IMR-90 (cell line): Measurements from ENCODE around the gene AHSA1. TPM values are rescaled to one million over a fixed set of nuclear protein-coding genes. Genes with fewer than 3 reads are reported as not detected.
"Not testable (repeated sequence)": the region's sequence is repeated elsewhere in the genome, so short reads cannot be mapped to it uniquely, and the experiment has no call there.

Source experiments
- ATAC-seq: fragments of 200-7000 bp; cut with Tn5 transposase; 2 replicates; pipeline ENCODE4 v1.9.1; 2020; ENCODE audit warnings: low read depth, mild to moderate bottlenecking, moderate library complexity
- BruUV-seq: library from RNA; stranded (reverse); fragments of 400-500 nt; replicated peaks from 2 replicates; lab custom pipeline; 2021; lab: Mats Ljungman, UMichigan
- CTCF ChIA-PET: fragments of 300-600 bp; formaldehyde crosslinking; extraction: SDS; loops from one replicate; lab custom pipeline; 2021; ENCODE audit warnings: antibody characterized with exemption; lab: Yijun Ruan, JAX
- POLR2A ChIA-PET: fragments of 300-600 bp; sonication (Branson Sonifier 250); formaldehyde crosslinking; loops from one replicate; lab custom pipeline; 2022; ENCODE audit warnings: antibody characterized with exemption; ENCODE audit not compliant: unreplicated experiment; lab: Charles Lee
- DNase-seq: peaks from one replicate; pipeline ENCODE4 v3.0.0; 2013
- H2AFZ ChIP-seq: replicated peaks from 2 replicates; pipeline ENCODE3; 2013; ENCODE audit warnings: low read length, mild to moderate bottlenecking; ENCODE audit not compliant: poor library complexity
- H2AK5ac ChIP-seq: 2 replicates; pipeline ENCODE4 v1.6.1; 2013; ENCODE audit warnings: low read depth, low read length, inconsistent platforms
- H2AK9ac ChIP-seq: replicated peaks from 2 replicates; pipeline ENCODE3; 2013; ENCODE audit warnings: mild to moderate bottlenecking, low read depth, low read length, moderate library complexity; ENCODE audit not compliant: poor library complexity
- H2BK120ac ChIP-seq: 2 replicates; pipeline ENCODE4 v1.6.1; 2013; ENCODE audit warnings: low read depth, low read length, inconsistent platforms
- H2BK15ac ChIP-seq: 3 replicates; pipeline ENCODE4 v1.6.1; 2013; ENCODE audit warnings: low read depth, low read length, inconsistent platforms
- H2BK20ac ChIP-seq: 2 replicates; pipeline ENCODE4 v1.6.1; 2013; ENCODE audit warnings: low read depth, mild to moderate bottlenecking, inconsistent platforms, low read length, moderate library complexity
- H2BK5ac ChIP-seq: 2 replicates; pipeline ENCODE4 v1.6.1; 2013; ENCODE audit warnings: mild to moderate bottlenecking, low read depth, low read length, inconsistent platforms; ENCODE audit not compliant: poor library complexity, severe bottlenecking
- H3K14ac ChIP-seq: replicated peaks from 2 replicates; pipeline ENCODE4 v1.6.1; 2013; ENCODE audit warnings: low read depth, low read length, inconsistent platforms
- H3K18ac ChIP-seq: 2 replicates; pipeline ENCODE4 v1.6.1; 2013; ENCODE audit warnings: low read depth, low read length, control low read depth
- H3K23ac ChIP-seq: 2 replicates; pipeline ENCODE4 v1.6.1; 2013; ENCODE audit warnings: low read depth, low read length, inconsistent platforms
- H3K27ac ChIP-seq: 2 replicates; pipeline ENCODE4 v1.5.1; 2013; ENCODE audit warnings: mild to moderate bottlenecking, control low read depth, low read length; ENCODE audit not compliant: insufficient read depth
- H3K27me3 ChIP-seq: 2 replicates; pipeline ENCODE4 v1.6.1; 2013; ENCODE audit warnings: low read length; ENCODE audit not compliant: control insufficient read depth, insufficient read depth
- H3K36me3 ChIP-seq: 2 replicates; pipeline ENCODE4 v1.6.1; 2013; ENCODE audit warnings: low read length, mixed read lengths; ENCODE audit not compliant: control insufficient read depth, insufficient read depth
- H3K4ac ChIP-seq: 2 replicates; pipeline ENCODE4 v1.6.1; 2013; ENCODE audit warnings: low read depth, low read length, inconsistent platforms
- H3K4me1 ChIP-seq: 2 replicates; pipeline ENCODE4 v1.6.1; 2013; ENCODE audit warnings: low read length, mixed read lengths; ENCODE audit not compliant: control insufficient read depth, insufficient read depth
- H3K4me2 ChIP-seq: 2 replicates; pipeline ENCODE4 v1.6.1; 2013; ENCODE audit warnings: low read depth, mild to moderate bottlenecking, control low read depth, low read length, moderate library complexity
- H3K4me3 ChIP-seq: 2 replicates; pipeline ENCODE4 v1.5.1; 2013; ENCODE audit warnings: low read depth, mild to moderate bottlenecking, control low read depth, low read length, moderate library complexity; ENCODE audit not compliant: insufficient read depth
- H3K56ac ChIP-seq: 2 replicates; pipeline ENCODE4 v1.6.1; 2013; ENCODE audit warnings: low read length, inconsistent platforms; ENCODE audit not compliant: insufficient read depth; ENCODE audit errors: extremely low read depth
- H3K79me1 ChIP-seq, 2 experiments: 2 replicates each; pipeline ENCODE4 v1.6.1; 2013; ENCODE audit warnings: low read length in 2 of 2, inconsistent platforms in 1 of 2, low read depth in 1 of 2
- H3K9ac ChIP-seq: 2 replicates; pipeline ENCODE4 v1.6.1; 2013; ENCODE audit warnings: low read depth, low read length, control low read depth
- H3K9me1 ChIP-seq: 2 replicates; pipeline ENCODE4 v1.6.1; 2013; ENCODE audit warnings: low read length, inconsistent platforms; ENCODE audit not compliant: insufficient read depth
- H3K9me3 ChIP-seq: 2 replicates; pipeline ENCODE4 v1.6.1; 2013; ENCODE audit warnings: low read length; ENCODE audit not compliant: control insufficient read depth, insufficient read depth
- H4K20me1 ChIP-seq: 2 replicates; pipeline ENCODE4 v1.6.1; 2013; ENCODE audit warnings: low read length, inconsistent platforms; ENCODE audit not compliant: insufficient read depth
- H4K5ac ChIP-seq: 2 replicates; pipeline ENCODE4 v1.6.1; 2013; ENCODE audit warnings: mild to moderate bottlenecking, low read depth, low read length, control low read depth
- H4K8ac ChIP-seq, 2 experiments: 2 replicates each; pipeline ENCODE4 v1.6.1; 2013; ENCODE audit warnings: low read depth in 2 of 2, low read length in 2 of 2, control low read depth in 1 of 2, inconsistent platforms in 1 of 2
- H4K91ac ChIP-seq: 2 replicates; pipeline ENCODE4 v1.6.1; 2013; ENCODE audit warnings: low read depth, low read length, inconsistent platforms; ENCODE audit not compliant: insufficient read depth
- BHLHE40 ChIP-seq: fragments of 150-350 bp; IDR thresholded peaks from 2 replicates; pipeline ENCODE4 v1.6.1; 2016; ENCODE audit warnings: mild to moderate bottlenecking, low read depth, low read length
- MAFK ChIP-seq: IDR thresholded peaks from 2 replicates; pipeline ENCODE4 v1.6.1; 2012; ENCODE audit warnings: low read depth, low read length, improper control_type of control experiment
- POLR2A ChIP-seq: IDR thresholded peaks from 2 replicates; pipeline ENCODE4 v1.6.1; 2012; ENCODE audit warnings: mild to moderate bottlenecking, low read depth, low read length
- WGBS, 2 experiments: methylation state at CpG; one replicate each; pipeline versions ENCODE4 v1.1.5 to v1.1.7; 2013; ENCODE audit warnings: missing lambda C conversion rate in 2 of 2; ENCODE audit not compliant: insufficient read length in 1 of 2; ENCODE audit errors: extremely low coverage in 2 of 2; 5-methylcytosine and 5-hydroxymethylcytosine counted together
- dilution Hi-C: fragments of 300-500 bp; cut with HindIII; formaldehyde crosslinking; loops from one replicate; pipeline ENCODE4 v1.14.3; 2018; ENCODE audit warnings: low sequenced_read_pairs; ENCODE audit not compliant: unreplicated experiment
- in situ Hi-C: fragments of 300-500 bp; cut with MboI; formaldehyde crosslinking; loops from 3 replicates; pipeline ENCODE4 v1.14.3; 2019; ENCODE audit warnings: low sequenced_read_pairs, inconsistent platforms, mixed read lengths
- intact Hi-C: fragments of 100-400 bp; cut with micrococcal nuclease; formaldehyde crosslinking; loops from 2 replicates; pipeline ENCODE4 v1.10.0; 2022
- polyA plus RNA-seq, 3 experiments: library from polyadenylated mRNA; depleted of rRNA; stranded (reverse); fragments of >200 nt; gene quantifications; 2 replicates each; pipeline ENCODE4 v1.2.3, GENCODE V29; 2012; ENCODE audit warnings: low replicate concordance in 1 of 3
- total RNA-seq: library from RNA; depleted of rRNA; stranded (reverse); fragments of >200 nt; gene quantifications from 2 replicates; pipeline ENCODE4 v1.2.3, GENCODE V29; 2012
- TF ChIP-seq, protein P1 (sequence below): fragments of 150-350 bp; IDR thresholded peaks from 2 replicates; pipeline ENCODE4 v1.6.1; 2017; ENCODE audit warnings: mild to moderate bottlenecking, antibody characterized with exemption, low read length, low read depth
- TF ChIP-seq, protein P2 (sequence below): conservative IDR thresholded peaks from 2 replicates; pipeline ENCODE4 v1.5.1; 2012; ENCODE audit warnings: mild to moderate bottlenecking, low read depth, low read length, improper control_type of control experiment

AHSA1 gene
- total and polyA plus RNA-seq, 2 of the 4 experiments (the other 2 are of a cell fraction): 166 to 252 TPM

DNA sequence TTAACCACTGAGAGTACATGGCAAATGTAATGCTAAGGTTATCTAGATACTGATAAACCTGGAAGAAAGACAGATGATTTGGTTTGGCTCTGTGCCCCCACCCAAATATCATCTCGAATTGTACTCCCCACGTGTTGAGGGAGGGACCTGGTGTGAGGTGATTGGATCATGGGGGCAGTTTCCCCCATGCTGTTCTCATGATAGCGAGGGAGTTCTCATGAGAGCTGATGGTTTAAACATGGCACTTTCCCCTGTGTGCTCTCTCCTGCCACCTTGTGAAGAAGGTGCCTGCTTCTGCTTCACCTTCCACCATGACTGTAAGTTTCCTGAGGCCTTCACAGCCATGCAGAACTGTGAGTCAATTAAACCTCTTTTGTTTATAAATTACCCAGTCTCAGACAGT lies 48.8 kb upstream of the AHSA1 start:
- H4K8ac ChIP-seq: no peak overlapping the region
- H3K79me1 ChIP-seq: no peaks in the 10 kb centered on the region
- intact Hi-C loops: no loop called here
- no peak overlapping the region for H2BK15ac ChIP-seq
- DNase-seq (no peak), ATAC-seq (peak; percentile 37; the same call in 1 of the 2 replicates)
- POLR2A ChIA-PET: no interaction called here
- peaks cover 10% of the 10 kb centered on the region for H3K27me3 ChIP-seq
- WGBS, 2 experiments: no CpG with 5 or more reads among the region's 3 CpGs
- no peak overlapping the region for H2AK5ac ChIP-seq
- no peak overlapping the region for H2AFZ ChIP-seq
- no peak overlapping the region for H3K14ac ChIP-seq
- no peak overlapping the region for H3K56ac ChIP-seq
- H3K4me3 ChIP-seq: no peak overlapping the region
- H3K18ac ChIP-seq: no peak overlapping the region
- no peaks in the 10 kb centered on the region for H3K36me3 ChIP-seq
- CTCF ChIA-PET: no interaction called here
- H3K4me1 ChIP-seq: no peaks in the 10 kb centered on the region
- H4K91ac ChIP-seq: no peak overlapping the region
- H4K20me1 ChIP-seq: no peaks in the 10 kb centered on the region
- no peak overlapping the region for H3K4me2 ChIP-seq
- dilution Hi-C loops: no loop called here
- no peak overlapping the region for H2AK9ac ChIP-seq
- TF ChIP-seq, protein P1, sequence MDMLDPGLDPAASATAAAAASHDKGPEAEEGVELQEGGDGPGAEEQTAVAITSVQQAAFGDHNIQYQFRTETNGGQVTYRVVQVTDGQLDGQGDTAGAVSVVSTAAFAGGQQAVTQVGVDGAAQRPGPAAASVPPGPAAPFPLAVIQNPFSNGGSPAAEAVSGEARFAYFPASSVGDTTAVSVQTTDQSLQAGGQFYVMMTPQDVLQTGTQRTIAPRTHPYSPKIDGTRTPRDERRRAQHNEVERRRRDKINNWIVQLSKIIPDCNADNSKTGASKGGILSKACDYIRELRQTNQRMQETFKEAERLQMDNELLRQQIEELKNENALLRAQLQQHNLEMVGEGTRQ: no peak
- TF ChIP-seq, protein P2, sequence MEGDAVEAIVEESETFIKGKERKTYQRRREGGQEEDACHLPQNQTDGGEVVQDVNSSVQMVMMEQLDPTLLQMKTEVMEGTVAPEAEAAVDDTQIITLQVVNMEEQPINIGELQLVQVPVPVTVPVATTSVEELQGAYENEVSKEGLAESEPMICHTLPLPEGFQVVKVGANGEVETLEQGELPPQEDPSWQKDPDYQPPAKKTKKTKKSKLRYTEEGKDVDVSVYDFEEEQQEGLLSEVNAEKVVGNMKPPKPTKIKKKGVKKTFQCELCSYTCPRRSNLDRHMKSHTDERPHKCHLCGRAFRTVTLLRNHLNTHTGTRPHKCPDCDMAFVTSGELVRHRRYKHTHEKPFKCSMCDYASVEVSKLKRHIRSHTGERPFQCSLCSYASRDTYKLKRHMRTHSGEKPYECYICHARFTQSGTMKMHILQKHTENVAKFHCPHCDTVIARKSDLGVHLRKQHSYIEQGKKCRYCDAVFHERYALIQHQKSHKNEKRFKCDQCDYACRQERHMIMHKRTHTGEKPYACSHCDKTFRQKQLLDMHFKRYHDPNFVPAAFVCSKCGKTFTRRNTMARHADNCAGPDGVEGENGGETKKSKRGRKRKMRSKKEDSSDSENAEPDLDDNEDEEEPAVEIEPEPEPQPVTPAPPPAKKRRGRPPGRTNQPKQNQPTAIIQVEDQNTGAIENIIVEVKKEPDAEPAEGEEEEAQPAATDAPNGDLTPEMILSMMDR: peak; percentile 11; the same call in 1 of the 2 replicates
- TF ChIP-seq MAFK: no peak
- no peak for TF ChIP-seq BHLHE40
- TF ChIP-seq POLR2A: no peak
- H2BK5ac ChIP-seq: no peak overlapping the region
- no peaks in the 10 kb centered on the region for H3K9me3 ChIP-seq
- H3K27ac ChIP-seq: no peak overlapping the region
- H4K5ac ChIP-seq: no peak overlapping the region
- in situ Hi-C loops: no loop called here
- no peak overlapping the region for H3K23ac ChIP-seq
- no peak overlapping the region for H2BK120ac ChIP-seq
- H3K9me1 ChIP-seq: no peaks in the 10 kb centered on the region
- no peak overlapping the region for H2BK20ac ChIP-seq
- BruUV-seq: no TSS peak
- no peak overlapping the region for H3K9ac ChIP-seq
- H3K4ac ChIP-seq: no peak overlapping the region

DNA sequence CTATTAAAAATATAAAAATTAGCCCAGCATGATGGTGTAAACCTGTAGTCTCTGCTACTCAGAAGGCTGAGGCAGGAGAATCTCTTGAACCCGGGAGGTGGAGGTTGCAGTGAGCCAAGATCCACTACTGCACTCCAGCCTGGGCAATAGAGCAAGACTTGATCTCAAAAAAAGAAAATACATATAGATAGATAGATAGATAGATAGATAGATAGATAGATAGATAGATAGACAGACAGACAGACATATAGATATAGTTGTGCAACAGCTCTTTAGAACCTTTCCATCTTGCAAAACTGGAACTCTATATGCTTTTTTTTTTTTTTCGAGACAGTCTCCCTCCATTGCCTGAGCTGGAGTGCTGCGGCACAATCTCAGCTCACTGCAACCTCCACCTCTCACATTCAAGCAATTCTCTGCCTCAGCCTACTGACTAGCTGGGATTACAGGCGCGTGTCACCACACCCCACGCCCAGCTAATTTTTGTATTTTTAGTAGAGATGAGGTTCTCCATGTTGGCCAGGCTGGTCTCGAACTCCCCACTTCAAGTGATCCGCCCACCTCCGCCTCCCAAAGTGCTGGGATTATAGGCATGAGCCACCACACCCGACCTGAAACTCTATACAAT lies 42.4 kb upstream of the AHSA1 start:
- dilution Hi-C loops, in situ Hi-C loops: not testable (repeated sequence)

More for the DNA sequence above, 42.4 kb upstream of the AHSA1 start:
- H3K4me1 ChIP-seq, H4K20me1 ChIP-seq, H3K9me1 ChIP-seq, intact Hi-C loops, H3K18ac ChIP-seq, BruUV-seq, H4K5ac ChIP-seq, POLR2A ChIA-PET, H3K9me3 ChIP-seq, H2AK5ac ChIP-seq, ATAC-seq, H3K27ac ChIP-seq, H3K23ac ChIP-seq, H3K14ac ChIP-seq, H3K56ac ChIP-seq, H2BK20ac ChIP-seq, H3K27me3 ChIP-seq, H3K4me3 ChIP-seq, H3K79me1 ChIP-seq, H3K9ac ChIP-seq, H2AK9ac ChIP-seq, H4K8ac ChIP-seq, H2BK15ac ChIP-seq, H4K91ac ChIP-seq, H2BK120ac ChIP-seq, H3K36me3 ChIP-seq, H3K4me2 ChIP-seq, H3K4ac ChIP-seq, CTCF ChIA-PET, DNase-seq, H2BK5ac ChIP-seq, H2AFZ ChIP-seq: not testable (repeated sequence)
- WGBS, 2 experiments: no CpG with 5 or more reads among the region's 10 CpGs
